Panc1 (cell line): ENCODE results near the gene C5orf52. TPM values are rescaled to one million over a fixed set of nuclear protein-coding genes. Genes with fewer than 3 reads are reported as not detected.
"Not testable (repeated sequence)": the region's sequence is repeated elsewhere in the genome, so short reads cannot be mapped to it uniquely, and the experiment has no call there.

ENCODE experiments used
- ATAC-seq: fragments of 200-7000 bp; cut with Tn5 transposase; 2 replicates; pipeline ENCODE4 v1.9.1; 2020; ENCODE audit warnings: mild to moderate bottlenecking, moderate library complexity
- BruUV-seq: library from RNA; stranded (reverse); fragments of 400-500 nt; replicated peaks from 2 replicates; lab custom pipeline; 2021; lab: Mats Ljungman, UMichigan
- CTCF ChIA-PET: fragments of 300-600 bp; sonication (Branson Sonifier 250); formaldehyde crosslinking; loops from one replicate; lab custom pipeline; 2022; ENCODE audit warnings: antibody characterized with exemption; lab: Charles Lee
- POLR2A ChIA-PET: fragments of 300-600 bp; sonication (Branson Sonifier 250); formaldehyde crosslinking; loops from one replicate; lab custom pipeline; 2022; ENCODE audit warnings: antibody characterized with exemption; lab: Charles Lee
- DNase-seq: peaks from one replicate; pipeline ENCODE4 v3.0.0-alpha.2; 2010; ENCODE audit warnings: low read depth, low spot score
- H3K27ac ChIP-seq: 2 replicates; pipeline ENCODE4 v1.5.1; 2011; ENCODE audit warnings: mild to moderate bottlenecking, low read length, inconsistent platforms
- H3K27me3 ChIP-seq: fragments of 200-500 bp; sonication (Bioruptor generic); 2 replicates; pipeline ENCODE4 v1.6.0; 2014; ENCODE audit warnings: low read length, inconsistent platforms; ENCODE audit not compliant: control insufficient read depth, insufficient read depth
- H3K36me3 ChIP-seq: fragments of 200-500 bp; sonication (Bioruptor generic); 2 replicates; pipeline ENCODE4 v1.5.1; 2014; ENCODE audit warnings: inconsistent platforms, mild to moderate bottlenecking, low read length, moderate library complexity; ENCODE audit not compliant: control insufficient read depth, insufficient read depth
- H3K4me1 ChIP-seq: 2 replicates; pipeline ENCODE4 v1.5.1; 2011; ENCODE audit warnings: inconsistent platforms, mild to moderate bottlenecking, low read length, moderate library complexity; ENCODE audit not compliant: control insufficient read depth, insufficient read depth
- H3K4me3 ChIP-seq, 2 experiments: 2 replicates each; pipeline ENCODE4 v1.5.1; 2011 to 2012; ENCODE audit warnings: low read depth in 2 of 2, low read length in 2 of 2, mild to moderate bottlenecking in 2 of 2, inconsistent platforms in 1 of 2, moderate library complexity in 1 of 2
- H3K9me3 ChIP-seq: fragments of 200-500 bp; sonication (Bioruptor generic); 2 replicates; pipeline ENCODE4 v1.5.1; 2014; ENCODE audit warnings: low read depth, mild to moderate bottlenecking, inconsistent platforms, low read length, moderate library complexity; ENCODE audit not compliant: control insufficient read depth, insufficient read depth
- POLR2AphosphoS5 ChIP-seq: IDR thresholded peaks from 2 replicates; pipeline ENCODE4 v1.6.1; 2012; ENCODE audit warnings: mild to moderate bottlenecking, low read depth, low read length, moderate library complexity
- REST ChIP-seq, 2 experiments: IDR thresholded peaks; 2 replicates each; pipeline ENCODE4 v1.6.1; 2011 to 2012; ENCODE audit warnings: low read depth in 2 of 2, control low read depth in 1 of 2, low read length in 1 of 2, mild to moderate bottlenecking in 1 of 2, moderate library complexity in 1 of 2; ENCODE audit not compliant: insufficient read depth in 1 of 2
- SIN3A ChIP-seq: IDR thresholded peaks from 2 replicates; pipeline ENCODE4 v1.6.1; 2012; ENCODE audit warnings: low read depth, mild to moderate bottlenecking, low read length, moderate library complexity, borderline replicate concordance; ENCODE audit not compliant: insufficient read depth
- TCF7L2 ChIP-seq: IDR thresholded peaks from 2 replicates; pipeline ENCODE4 v1.6.1; 2011; ENCODE audit warnings: mild to moderate bottlenecking, low read depth, low read length, inconsistent platforms
- in situ Hi-C: cut with HindIII; loops from 2 replicates; pipeline ENCODE4 v1.10.0; 2016; ENCODE audit warnings: low sequenced_read_pairs, low pct_unique_long_range_greater_than_20kb
- intact Hi-C: fragments of 100-400 bp; cut with micrococcal nuclease; formaldehyde crosslinking; loops from one replicate; pipeline ENCODE4 v1.10.0; 2022; ENCODE audit not compliant: unreplicated experiment
- total RNA-seq: library from RNA; stranded (reverse); gene quantifications from one replicate; pipeline ENCODE4 v1.2.1, GENCODE V29; 2021; ENCODE audit not compliant: unreplicated experiment
- TF ChIP-seq, protein P1 (sequence below): fragments of 450-650 bp; IDR thresholded peaks from 2 replicates; pipeline ENCODE4 v1.5.1; 2017; ENCODE audit warnings: mild to moderate bottlenecking

Gene C5orf52
- total RNA-seq, 1 experiment from 2014 or later = not detected

GRCh38 chr5:157672976-157673375 lies 1.6 kb downstream of the C5orf52 start:
- peaks cover 8% of the 10 kb centered on the region for H3K27me3 ChIP-seq
- no peaks in the 10 kb centered on the region for H3K4me1 ChIP-seq
- no peak overlapping the region for H3K4me3 ChIP-seq
- CTCF ChIA-PET = no interaction called here
- no peak overlapping the region for H3K27ac ChIP-seq
- POLR2A ChIA-PET = no interaction called here
- TF ChIP-seq REST (IDR thresholded peaks at IDR 0.05; ENCODE audit: insufficient read depth in 1 of 2, low read depth in 2 of 2, low read length in 1 of 2) (no peak), TCF7L2 (no peak), SIN3A (no peak), POLR2AphosphoS5 (no peak)
- TF ChIP-seq, protein P1, sequence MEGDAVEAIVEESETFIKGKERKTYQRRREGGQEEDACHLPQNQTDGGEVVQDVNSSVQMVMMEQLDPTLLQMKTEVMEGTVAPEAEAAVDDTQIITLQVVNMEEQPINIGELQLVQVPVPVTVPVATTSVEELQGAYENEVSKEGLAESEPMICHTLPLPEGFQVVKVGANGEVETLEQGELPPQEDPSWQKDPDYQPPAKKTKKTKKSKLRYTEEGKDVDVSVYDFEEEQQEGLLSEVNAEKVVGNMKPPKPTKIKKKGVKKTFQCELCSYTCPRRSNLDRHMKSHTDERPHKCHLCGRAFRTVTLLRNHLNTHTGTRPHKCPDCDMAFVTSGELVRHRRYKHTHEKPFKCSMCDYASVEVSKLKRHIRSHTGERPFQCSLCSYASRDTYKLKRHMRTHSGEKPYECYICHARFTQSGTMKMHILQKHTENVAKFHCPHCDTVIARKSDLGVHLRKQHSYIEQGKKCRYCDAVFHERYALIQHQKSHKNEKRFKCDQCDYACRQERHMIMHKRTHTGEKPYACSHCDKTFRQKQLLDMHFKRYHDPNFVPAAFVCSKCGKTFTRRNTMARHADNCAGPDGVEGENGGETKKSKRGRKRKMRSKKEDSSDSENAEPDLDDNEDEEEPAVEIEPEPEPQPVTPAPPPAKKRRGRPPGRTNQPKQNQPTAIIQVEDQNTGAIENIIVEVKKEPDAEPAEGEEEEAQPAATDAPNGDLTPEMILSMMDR = no peak
- H3K36me3 ChIP-seq = no peaks in the 10 kb centered on the region
- no peak for ATAC-seq
- no peaks in the 10 kb centered on the region for H3K9me3 ChIP-seq
- intact Hi-C loops (no loop called here), in situ Hi-C loops (no loop called here)
- no peak for DNase-seq
- BruUV-seq = no TSS peak

GRCh38 chr5:157674351-157674750 lies 3.0 kb downstream of the C5orf52 start:
- CTCF ChIA-PET, BruUV-seq, intact Hi-C loops: not testable (repeated sequence)

GRCh38 chr5:157677931-157678330 lies 6.6 kb downstream of the C5orf52 start:
- TF ChIP-seq REST (IDR thresholded peaks at IDR 0.05; ENCODE audit: insufficient read depth in 1 of 2, low read depth in 2 of 2, low read length in 1 of 2) = no peak
- no peak for TF ChIP-seq TCF7L2
- TF ChIP-seq, protein P1 = no peak
- TF ChIP-seq SIN3A = no peak
- no peak for TF ChIP-seq POLR2AphosphoS5
- H3K27me3 ChIP-seq = no peaks in the 10 kb centered on the region
- no peak overlapping the region for H3K27ac ChIP-seq
- no TSS peak for BruUV-seq
- intact Hi-C loops = no loop called here
- DNase-seq (no peak), ATAC-seq (no peak)
- H3K9me3 ChIP-seq = no peaks in the 10 kb centered on the region
- no peaks in the 10 kb centered on the region for H3K36me3 ChIP-seq
- no peaks in the 10 kb centered on the region for H3K4me1 ChIP-seq
- in situ Hi-C loops = no loop called here
- H3K4me3 ChIP-seq = no peak overlapping the region
- ChIA-PET POLR2A (no interaction called here), CTCF (no interaction called here)

More at GRCh38 chr5:157674351-157674750, 3.0 kb downstream of the C5orf52 start:
- H3K27me3 ChIP-seq, H3K36me3 ChIP-seq, in situ Hi-C loops, POLR2A ChIA-PET, H3K9me3 ChIP-seq, H3K27ac ChIP-seq, ATAC-seq, H3K4me1 ChIP-seq, DNase-seq, H3K4me3 ChIP-seq: not testable (repeated sequence)
